HL-60 (cell line): ENCODE measurements around the gene ABCC8.

ENCODE experiments used
- DNase-seq, 2 experiments: peaks; one replicate each; pipeline ENCODE4 v3.0.0-alpha.2; 2010 to 2020; ENCODE audit warnings: low read depth in 1 of 2, low spot score in 1 of 2
- H3K27ac ChIP-seq: fragments of 250-450 bp; sonication (Bioruptor Pico); replicated peaks from 2 replicates; pipeline ENCODE4 v1.5.1; 2020; ENCODE audit warnings: mild to moderate bottlenecking, moderate library complexity
- H3K27me3 ChIP-seq: fragments of 250-450 bp; sonication (Bioruptor Pico); 2 replicates; pipeline ENCODE4 v1.5.1; 2021; ENCODE audit warnings: mild to moderate bottlenecking, moderate library complexity; ENCODE audit not compliant: insufficient read depth, poor library complexity, severe bottlenecking
- H3K4me3 ChIP-seq: replicated peaks from 2 replicates; pipeline ENCODE4 v1.5.1; 2011; ENCODE audit warnings: mild to moderate bottlenecking, control low read depth, low read length; ENCODE audit not compliant: insufficient read depth
- GABPA ChIP-seq: IDR thresholded peaks from 2 replicates; pipeline ENCODE4 v1.6.1; 2012; ENCODE audit warnings: low read depth
- POLR2AphosphoS5 ChIP-seq: IDR thresholded peaks from 2 replicates; pipeline ENCODE4 v1.6.1; 2012; ENCODE audit warnings: low read depth
- SPI1 ChIP-seq: IDR thresholded peaks from 2 replicates; pipeline ENCODE4 v1.6.1; 2012; ENCODE audit warnings: low read depth, mild to moderate bottlenecking, borderline replicate concordance
- TF ChIP-seq, protein P1 (sequence below): IDR thresholded peaks from 2 replicates; pipeline ENCODE4 v1.6.1; 2012; ENCODE audit warnings: low read depth; ENCODE audit not compliant: insufficient replicate concordance
- TF ChIP-seq, protein P2 (sequence below): IDR thresholded peaks from one replicate; pipeline ENCODE4 v1.5.1; 2011; ENCODE audit warnings: low read length, control low read depth, inconsistent platforms; ENCODE audit not compliant: insufficient read depth

ABCC8 gene

DNA sequence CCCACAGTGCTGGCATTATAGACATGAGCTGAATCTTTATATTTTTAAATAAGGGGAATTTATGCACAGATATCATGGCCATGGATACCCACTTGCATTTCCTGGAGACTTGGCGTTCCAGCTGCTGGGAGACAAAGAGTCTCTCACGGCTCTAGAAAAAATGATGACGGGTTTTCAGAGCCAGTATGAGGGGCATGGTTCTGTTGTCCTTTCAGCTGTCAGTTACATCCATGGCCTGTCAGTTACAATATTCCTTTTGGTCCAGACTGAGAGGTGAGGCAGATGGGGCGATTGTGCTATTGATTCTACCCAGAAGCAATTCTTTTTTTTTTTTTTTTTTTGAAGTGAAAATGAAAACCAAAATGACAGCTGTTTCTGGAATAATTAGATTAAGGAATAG, 37.8 kb upstream of the ABCC8 start:
- TF ChIP-seq, protein P1, sequence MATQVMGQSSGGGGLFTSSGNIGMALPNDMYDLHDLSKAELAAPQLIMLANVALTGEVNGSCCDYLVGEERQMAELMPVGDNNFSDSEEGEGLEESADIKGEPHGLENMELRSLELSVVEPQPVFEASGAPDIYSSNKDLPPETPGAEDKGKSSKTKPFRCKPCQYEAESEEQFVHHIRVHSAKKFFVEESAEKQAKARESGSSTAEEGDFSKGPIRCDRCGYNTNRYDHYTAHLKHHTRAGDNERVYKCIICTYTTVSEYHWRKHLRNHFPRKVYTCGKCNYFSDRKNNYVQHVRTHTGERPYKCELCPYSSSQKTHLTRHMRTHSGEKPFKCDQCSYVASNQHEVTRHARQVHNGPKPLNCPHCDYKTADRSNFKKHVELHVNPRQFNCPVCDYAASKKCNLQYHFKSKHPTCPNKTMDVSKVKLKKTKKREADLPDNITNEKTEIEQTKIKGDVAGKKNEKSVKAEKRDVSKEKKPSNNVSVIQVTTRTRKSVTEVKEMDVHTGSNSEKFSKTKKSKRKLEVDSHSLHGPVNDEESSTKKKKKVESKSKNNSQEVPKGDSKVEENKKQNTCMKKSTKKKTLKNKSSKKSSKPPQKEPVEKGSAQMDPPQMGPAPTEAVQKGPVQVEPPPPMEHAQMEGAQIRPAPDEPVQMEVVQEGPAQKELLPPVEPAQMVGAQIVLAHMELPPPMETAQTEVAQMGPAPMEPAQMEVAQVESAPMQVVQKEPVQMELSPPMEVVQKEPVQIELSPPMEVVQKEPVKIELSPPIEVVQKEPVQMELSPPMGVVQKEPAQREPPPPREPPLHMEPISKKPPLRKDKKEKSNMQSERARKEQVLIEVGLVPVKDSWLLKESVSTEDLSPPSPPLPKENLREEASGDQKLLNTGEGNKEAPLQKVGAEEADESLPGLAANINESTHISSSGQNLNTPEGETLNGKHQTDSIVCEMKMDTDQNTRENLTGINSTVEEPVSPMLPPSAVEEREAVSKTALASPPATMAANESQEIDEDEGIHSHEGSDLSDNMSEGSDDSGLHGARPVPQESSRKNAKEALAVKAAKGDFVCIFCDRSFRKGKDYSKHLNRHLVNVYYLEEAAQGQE = no peak
- TF ChIP-seq, protein P2, sequence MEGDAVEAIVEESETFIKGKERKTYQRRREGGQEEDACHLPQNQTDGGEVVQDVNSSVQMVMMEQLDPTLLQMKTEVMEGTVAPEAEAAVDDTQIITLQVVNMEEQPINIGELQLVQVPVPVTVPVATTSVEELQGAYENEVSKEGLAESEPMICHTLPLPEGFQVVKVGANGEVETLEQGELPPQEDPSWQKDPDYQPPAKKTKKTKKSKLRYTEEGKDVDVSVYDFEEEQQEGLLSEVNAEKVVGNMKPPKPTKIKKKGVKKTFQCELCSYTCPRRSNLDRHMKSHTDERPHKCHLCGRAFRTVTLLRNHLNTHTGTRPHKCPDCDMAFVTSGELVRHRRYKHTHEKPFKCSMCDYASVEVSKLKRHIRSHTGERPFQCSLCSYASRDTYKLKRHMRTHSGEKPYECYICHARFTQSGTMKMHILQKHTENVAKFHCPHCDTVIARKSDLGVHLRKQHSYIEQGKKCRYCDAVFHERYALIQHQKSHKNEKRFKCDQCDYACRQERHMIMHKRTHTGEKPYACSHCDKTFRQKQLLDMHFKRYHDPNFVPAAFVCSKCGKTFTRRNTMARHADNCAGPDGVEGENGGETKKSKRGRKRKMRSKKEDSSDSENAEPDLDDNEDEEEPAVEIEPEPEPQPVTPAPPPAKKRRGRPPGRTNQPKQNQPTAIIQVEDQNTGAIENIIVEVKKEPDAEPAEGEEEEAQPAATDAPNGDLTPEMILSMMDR = no peak
- no peak for TF ChIP-seq POLR2AphosphoS5
- TF ChIP-seq SPI1 = no peak
- TF ChIP-seq GABPA = no peak

DNA sequence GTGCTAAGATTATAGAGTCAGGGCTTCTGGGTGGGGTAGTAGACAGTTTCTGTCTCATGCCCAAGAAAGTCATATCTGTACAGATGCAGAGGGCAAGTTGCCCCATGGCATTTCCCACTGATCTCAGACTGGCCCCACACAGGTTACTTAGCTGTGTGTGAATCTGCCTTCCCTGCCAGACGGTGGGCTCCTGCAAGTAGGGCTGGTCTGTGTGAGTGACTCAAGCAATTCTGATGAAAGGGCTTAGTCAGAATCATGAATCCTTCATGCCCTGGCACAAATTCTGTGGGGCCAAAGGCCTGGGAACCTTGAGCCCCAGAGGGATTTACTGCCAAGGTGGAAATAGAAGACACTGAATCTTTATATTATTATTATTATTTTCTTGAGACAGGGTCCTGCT, 37.2 kb upstream of the ABCC8 start:
- TF ChIP-seq SPI1 (no peak), POLR2AphosphoS5 (no peak), GABPA (no peak)
- TF ChIP-seq, protein P1 = no peak
- TF ChIP-seq, protein P2 = no peak
- Histone ChIP-seq H3K4me3 (no peak overlapping the region), H3K27ac (no peak overlapping the region), H3K27me3 (peaks cover 5% of the 10 kb centered on the region)
- DNase-seq = no peak

More for the DNA sequence above, 37.8 kb upstream of the ABCC8 start:
- Histone ChIP-seq H3K4me3 (no peak overlapping the region), H3K27ac (no peak overlapping the region), H3K27me3 (peaks cover 5% of the 10 kb centered on the region)
- no peak for DNase-seq

DNA sequence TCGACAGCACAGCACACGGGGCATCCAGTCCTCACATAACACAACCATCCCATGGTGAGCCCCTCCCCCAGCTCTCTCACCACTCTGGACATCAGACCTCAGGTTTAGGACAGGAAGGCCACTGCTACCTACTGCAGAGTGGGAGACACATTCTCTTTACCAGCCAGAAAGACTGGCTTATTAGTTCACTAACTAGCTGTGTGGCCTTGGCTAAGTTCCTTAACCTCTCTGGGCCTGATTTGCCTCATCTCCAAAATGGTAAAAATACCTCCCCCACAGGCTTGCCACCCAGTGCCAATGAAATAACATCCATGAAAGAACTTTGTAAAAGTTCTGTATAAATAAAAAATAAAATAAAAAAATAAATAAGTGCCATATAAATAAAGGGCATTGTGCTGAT, 35.5 kb upstream of the ABCC8 start:
- TF ChIP-seq POLR2AphosphoS5 (no peak), GABPA (no peak), SPI1 (no peak)
- TF ChIP-seq, protein P1 = no peak
- TF ChIP-seq, protein P2 = no peak
- H3K27me3 ChIP-seq = peaks cover 7% of the 10 kb centered on the region

More for the DNA sequence above, 35.5 kb upstream of the ABCC8 start:
- DNase-seq = no peak
- no peak overlapping the region for H3K27ac ChIP-seq
- H3K4me3 ChIP-seq = no peak overlapping the region
